ENCODE measurements around the gene KRTAP3-1.
"Not testable (repeated sequence)": the region's sequence is repeated elsewhere in the genome, so short reads cannot be mapped to it uniquely, and the experiment has no call there.

DNA sequence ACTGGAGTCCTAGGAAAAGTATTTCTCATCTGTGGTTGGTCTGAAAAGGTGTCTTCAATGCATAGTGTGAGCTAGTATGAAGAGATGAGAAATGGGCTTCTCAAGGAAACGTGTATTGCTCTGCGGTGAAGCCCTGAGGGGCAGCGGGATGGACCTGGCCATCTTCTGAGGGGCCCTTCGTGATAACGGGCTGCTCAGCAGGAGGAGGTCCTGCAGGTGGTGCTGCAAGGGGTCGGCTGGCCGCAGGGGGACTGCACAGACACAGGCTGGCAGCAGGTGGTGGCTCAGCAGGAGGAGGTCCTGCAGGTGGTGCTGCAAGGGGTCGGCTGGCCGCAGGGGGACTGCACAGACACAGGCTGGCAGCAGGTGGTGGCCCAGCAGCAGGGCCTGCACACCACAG is 45.6 kb upstream of the KRTAP3-1 start:
- TF ChIP-seq, protein P1, sequence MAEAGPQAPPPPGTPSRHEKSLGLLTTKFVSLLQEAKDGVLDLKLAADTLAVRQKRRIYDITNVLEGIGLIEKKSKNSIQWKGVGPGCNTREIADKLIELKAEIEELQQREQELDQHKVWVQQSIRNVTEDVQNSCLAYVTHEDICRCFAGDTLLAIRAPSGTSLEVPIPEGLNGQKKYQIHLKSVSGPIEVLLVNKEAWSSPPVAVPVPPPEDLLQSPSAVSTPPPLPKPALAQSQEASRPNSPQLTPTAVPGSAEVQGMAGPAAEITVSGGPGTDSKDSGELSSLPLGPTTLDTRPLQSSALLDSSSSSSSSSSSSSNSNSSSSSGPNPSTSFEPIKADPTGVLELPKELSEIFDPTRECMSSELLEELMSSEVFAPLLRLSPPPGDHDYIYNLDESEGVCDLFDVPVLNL (CRISPR knock-in tag; IDR thresholded peaks at IDR 0.05; ENCODE audit: borderline replicate concordance, low read depth) = not testable (repeated sequence)
- TF ChIP-seq, protein P2, sequence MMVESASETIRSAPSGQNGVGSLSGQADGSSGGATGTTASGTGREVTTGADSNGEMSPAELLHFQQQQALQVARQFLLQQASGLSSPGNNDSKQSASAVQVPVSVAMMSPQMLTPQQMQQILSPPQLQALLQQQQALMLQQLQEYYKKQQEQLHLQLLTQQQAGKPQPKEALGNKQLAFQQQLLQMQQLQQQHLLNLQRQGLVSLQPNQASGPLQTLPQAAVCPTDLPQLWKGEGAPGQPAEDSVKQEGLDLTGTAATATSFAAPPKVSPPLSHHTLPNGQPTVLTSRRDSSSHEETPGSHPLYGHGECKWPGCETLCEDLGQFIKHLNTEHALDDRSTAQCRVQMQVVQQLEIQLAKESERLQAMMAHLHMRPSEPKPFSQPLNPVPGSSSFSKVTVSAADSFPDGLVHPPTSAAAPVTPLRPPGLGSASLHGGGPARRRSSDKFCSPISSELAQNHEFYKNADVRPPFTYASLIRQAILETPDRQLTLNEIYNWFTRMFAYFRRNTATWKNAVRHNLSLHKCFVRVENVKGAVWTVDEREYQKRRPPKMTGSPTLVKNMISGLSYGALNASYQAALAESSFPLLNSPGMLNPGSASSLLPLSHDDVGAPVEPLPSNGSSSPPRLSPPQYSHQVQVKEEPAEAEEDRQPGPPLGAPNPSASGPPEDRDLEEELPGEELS (CRISPR knock-in tag; IDR thresholded peaks at IDR 0.05) = not testable (repeated sequence)
- TF ChIP-seq, protein P3, sequence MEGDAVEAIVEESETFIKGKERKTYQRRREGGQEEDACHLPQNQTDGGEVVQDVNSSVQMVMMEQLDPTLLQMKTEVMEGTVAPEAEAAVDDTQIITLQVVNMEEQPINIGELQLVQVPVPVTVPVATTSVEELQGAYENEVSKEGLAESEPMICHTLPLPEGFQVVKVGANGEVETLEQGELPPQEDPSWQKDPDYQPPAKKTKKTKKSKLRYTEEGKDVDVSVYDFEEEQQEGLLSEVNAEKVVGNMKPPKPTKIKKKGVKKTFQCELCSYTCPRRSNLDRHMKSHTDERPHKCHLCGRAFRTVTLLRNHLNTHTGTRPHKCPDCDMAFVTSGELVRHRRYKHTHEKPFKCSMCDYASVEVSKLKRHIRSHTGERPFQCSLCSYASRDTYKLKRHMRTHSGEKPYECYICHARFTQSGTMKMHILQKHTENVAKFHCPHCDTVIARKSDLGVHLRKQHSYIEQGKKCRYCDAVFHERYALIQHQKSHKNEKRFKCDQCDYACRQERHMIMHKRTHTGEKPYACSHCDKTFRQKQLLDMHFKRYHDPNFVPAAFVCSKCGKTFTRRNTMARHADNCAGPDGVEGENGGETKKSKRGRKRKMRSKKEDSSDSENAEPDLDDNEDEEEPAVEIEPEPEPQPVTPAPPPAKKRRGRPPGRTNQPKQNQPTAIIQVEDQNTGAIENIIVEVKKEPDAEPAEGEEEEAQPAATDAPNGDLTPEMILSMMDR (IDR thresholded peaks at IDR 0.05) = not testable (repeated sequence)
- TF ChIP-seq CBFB (CRISPR knock-in tag; IDR thresholded peaks at IDR 0.05; ENCODE audit: low read depth); SP1 (CRISPR knock-in tag; conservative IDR thresholded peaks at IDR 0.05); FOXP1 (CRISPR knock-in tag; IDR thresholded peaks at IDR 0.05; ENCODE audit: borderline replicate concordance): not testable (repeated sequence)
- TF ChIP-seq, protein P4, sequence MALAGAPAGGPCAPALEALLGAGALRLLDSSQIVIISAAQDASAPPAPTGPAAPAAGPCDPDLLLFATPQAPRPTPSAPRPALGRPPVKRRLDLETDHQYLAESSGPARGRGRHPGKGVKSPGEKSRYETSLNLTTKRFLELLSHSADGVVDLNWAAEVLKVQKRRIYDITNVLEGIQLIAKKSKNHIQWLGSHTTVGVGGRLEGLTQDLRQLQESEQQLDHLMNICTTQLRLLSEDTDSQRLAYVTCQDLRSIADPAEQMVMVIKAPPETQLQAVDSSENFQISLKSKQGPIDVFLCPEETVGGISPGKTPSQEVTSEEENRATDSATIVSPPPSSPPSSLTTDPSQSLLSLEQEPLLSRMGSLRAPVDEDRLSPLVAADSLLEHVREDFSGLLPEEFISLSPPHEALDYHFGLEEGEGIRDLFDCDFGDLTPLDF (CRISPR knock-in tag; IDR thresholded peaks at IDR 0.05) = not testable (repeated sequence)
- TF ChIP-seq, protein P5, sequence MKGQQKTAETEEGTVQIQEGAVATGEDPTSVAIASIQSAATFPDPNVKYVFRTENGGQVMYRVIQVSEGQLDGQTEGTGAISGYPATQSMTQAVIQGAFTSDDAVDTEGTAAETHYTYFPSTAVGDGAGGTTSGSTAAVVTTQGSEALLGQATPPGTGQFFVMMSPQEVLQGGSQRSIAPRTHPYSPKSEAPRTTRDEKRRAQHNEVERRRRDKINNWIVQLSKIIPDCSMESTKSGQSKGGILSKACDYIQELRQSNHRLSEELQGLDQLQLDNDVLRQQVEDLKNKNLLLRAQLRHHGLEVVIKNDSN (CRISPR knock-in tag; IDR thresholded peaks at IDR 0.05) = not testable (repeated sequence)

Data from WTC11 (cell line).